ENCODE data around the gene SFMBT1. TPM values are rescaled to one million over a fixed set of nuclear protein-coding genes. Genes with fewer than 3 reads are reported as not detected.

Gene SFMBT1
- total and polyA plus RNA-seq, 9 of the 15 experiments (the other 6 are each of a cell fraction or from before 2014, with no cell fraction given): 0.76 to 6.6 (median 3.6) TPM

DNA sequence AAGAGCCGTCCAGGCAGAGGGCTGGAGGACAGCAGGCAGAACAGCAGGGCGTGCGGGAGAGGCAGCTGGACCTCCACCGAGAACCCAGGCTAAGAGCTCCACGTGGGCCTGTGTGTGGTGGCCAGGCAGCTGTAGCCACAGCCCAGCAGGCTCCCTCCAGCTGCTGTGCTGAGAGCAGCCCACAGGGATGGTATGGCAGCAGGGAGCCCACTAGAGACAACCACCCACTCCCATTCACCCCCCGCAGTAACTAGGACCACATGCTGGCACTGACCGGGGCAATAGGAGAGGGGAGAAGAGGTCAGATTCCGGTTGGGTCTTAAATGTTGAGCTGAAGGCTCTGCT, 185.5 kb downstream of the SFMBT1 start (continued):
- TF ChIP-seq, protein P1, sequence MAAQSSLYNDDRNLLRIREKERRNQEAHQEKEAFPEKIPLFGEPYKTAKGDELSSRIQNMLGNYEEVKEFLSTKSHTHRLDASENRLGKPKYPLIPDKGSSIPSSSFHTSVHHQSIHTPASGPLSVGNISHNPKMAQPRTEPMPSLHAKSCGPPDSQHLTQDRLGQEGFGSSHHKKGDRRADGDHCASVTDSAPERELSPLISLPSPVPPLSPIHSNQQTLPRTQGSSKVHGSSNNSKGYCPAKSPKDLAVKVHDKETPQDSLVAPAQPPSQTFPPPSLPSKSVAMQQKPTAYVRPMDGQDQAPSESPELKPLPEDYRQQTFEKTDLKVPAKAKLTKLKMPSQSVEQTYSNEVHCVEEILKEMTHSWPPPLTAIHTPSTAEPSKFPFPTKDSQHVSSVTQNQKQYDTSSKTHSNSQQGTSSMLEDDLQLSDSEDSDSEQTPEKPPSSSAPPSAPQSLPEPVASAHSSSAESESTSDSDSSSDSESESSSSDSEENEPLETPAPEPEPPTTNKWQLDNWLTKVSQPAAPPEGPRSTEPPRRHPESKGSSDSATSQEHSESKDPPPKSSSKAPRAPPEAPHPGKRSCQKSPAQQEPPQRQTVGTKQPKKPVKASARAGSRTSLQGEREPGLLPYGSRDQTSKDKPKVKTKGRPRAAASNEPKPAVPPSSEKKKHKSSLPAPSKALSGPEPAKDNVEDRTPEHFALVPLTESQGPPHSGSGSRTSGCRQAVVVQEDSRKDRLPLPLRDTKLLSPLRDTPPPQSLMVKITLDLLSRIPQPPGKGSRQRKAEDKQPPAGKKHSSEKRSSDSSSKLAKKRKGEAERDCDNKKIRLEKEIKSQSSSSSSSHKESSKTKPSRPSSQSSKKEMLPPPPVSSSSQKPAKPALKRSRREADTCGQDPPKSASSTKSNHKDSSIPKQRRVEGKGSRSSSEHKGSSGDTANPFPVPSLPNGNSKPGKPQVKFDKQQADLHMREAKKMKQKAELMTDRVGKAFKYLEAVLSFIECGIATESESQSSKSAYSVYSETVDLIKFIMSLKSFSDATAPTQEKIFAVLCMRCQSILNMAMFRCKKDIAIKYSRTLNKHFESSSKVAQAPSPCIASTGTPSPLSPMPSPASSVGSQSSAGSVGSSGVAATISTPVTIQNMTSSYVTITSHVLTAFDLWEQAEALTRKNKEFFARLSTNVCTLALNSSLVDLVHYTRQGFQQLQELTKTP (IDR thresholded peaks at IDR 0.05; ENCODE audit: low read depth in 1 of 2, partially characterized antibody in 2 of 2): no peak

DNA sequence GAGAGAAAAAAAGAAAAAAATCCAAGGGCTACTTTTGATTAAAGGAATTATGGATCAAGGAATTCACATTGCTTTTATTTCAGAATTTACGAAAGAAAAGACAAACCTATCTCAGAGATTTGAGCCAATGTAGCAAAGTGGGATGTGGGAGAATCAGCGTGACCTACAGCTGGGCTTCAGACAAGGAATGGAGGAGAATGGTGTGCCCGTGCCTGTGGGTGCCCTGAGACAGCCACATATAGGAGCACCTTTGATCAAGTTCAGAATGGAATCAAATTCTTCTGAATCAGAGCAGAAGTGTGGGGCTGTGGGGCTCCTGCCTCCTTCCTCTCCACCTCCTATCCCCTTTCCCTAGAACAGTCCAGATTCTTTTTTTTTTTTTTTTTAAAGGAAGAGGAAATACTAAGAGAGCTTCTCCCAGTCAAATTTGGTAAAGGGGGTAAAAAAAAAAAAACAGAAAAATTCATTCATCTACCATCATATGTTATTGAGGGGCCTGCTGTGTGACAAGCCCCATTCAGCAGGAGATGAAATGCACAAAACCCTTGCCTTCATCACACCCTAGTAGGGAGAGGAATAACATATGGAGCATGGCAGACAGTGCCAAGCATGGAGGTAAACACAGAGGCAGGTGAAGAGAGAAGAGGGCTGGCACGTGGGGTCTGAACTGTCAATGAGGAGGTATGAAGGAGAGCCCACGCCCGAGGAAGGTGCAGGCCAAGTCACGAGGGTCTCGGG, 186.0 kb downstream of the SFMBT1 start:
- no TSS peak for BruUV-seq (replicated peaks)
- in situ Hi-C loops (cut with MboI): no loop called here

More for the DNA sequence above, 186.0 kb downstream of the SFMBT1 start:
- H3K4me2 ChIP-seq (ENCODE audit: insufficient read depth, low read length): no peak overlapping the region
- TF ChIP-seq, protein P2, sequence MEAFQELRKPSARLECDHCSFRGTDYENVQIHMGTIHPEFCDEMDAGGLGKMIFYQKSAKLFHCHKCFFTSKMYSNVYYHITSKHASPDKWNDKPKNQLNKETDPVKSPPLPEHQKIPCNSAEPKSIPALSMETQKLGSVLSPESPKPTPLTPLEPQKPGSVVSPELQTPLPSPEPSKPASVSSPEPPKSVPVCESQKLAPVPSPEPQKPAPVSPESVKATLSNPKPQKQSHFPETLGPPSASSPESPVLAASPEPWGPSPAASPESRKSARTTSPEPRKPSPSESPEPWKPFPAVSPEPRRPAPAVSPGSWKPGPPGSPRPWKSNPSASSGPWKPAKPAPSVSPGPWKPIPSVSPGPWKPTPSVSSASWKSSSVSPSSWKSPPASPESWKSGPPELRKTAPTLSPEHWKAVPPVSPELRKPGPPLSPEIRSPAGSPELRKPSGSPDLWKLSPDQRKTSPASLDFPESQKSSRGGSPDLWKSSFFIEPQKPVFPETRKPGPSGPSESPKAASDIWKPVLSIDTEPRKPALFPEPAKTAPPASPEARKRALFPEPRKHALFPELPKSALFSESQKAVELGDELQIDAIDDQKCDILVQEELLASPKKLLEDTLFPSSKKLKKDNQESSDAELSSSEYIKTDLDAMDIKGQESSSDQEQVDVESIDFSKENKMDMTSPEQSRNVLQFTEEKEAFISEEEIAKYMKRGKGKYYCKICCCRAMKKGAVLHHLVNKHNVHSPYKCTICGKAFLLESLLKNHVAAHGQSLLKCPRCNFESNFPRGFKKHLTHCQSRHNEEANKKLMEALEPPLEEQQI (IDR thresholded peaks at IDR 0.05): no peak
- TF ChIP-seq MECOM (CRISPR knock-in tag; IDR thresholded peaks at IDR 0.05) (no peak), HDAC3 (IDR thresholded peaks at IDR 0.05; ENCODE audit: borderline replicate concordance, partially characterized antibody) (no peak), FUS (optimal IDR thresholded peaks at IDR 0.05; ENCODE audit: low read depth, low read length) (no peak), NCOA2 (IDR thresholded peaks at IDR 0.05; ENCODE audit: partially characterized antibody in 2 of 2) (no peak), ZFP30 (CRISPR knock-in tag; IDR thresholded peaks at IDR 0.05; ENCODE audit: borderline replicate concordance) (no peak), BCL6 (CRISPR knock-in tag; IDR thresholded peaks at IDR 0.05) (no peak), ZNF75A (CRISPR knock-in tag; IDR thresholded peaks at IDR 0.05) (no peak), SMAD2 (IDR thresholded peaks at IDR 0.05; ENCODE audit: low read depth, low read length) (no peak), CXXC5 (CRISPR knock-in tag; IDR thresholded peaks at IDR 0.05) (no peak)
- TF ChIP-seq, protein P3, sequence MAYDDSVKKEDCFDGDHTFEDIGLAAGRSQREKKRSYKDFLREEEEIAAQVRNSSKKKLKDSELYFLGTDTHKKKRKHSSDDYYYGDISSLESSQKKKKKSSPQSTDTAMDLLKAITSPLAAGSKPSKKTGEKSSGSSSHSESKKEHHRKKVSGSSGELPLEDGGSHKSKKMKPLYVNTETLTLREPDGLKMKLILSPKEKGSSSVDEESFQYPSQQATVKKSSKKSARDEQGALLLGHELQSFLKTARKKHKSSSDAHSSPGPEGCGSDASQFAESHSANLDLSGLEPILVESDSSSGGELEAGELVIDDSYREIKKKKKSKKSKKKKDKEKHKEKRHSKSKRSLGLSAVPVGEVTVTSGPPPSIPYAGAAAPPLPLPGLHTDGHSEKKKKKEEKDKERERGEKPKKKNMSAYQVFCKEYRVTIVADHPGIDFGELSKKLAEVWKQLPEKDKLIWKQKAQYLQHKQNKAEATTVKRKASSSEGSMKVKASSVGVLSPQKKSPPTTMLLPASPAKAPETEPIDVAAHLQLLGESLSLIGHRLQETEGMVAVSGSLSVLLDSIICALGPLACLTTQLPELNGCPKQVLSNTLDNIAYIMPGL (CRISPR knock-in tag; IDR thresholded peaks at IDR 0.05): no peak
- DNase-seq (ENCODE audit: extremely low read depth in 1 of 4, low spot score in 3 of 4): no peak
- H3K9me1 ChIP-seq (ENCODE audit: control insufficient read depth, insufficient read depth, low read length): no peaks in the 10 kb centered on the region
- H3K79me2 ChIP-seq (ENCODE audit: control insufficient read depth, insufficient read depth, low read length): no peaks in the 10 kb centered on the region
- ATAC-seq: no peak
- ChIA-PET POLR2A (interaction anchor here (1.0 kb wide), 1 partner anchor 11 kb away, joined by 3 read pairs; no protein-coding TSS in a partner anchor), CTCF (ENCODE audit: low intra/inter-chr PET ratio) (no interaction called here)
- H4K20me1 ChIP-seq (replicated peaks; ENCODE audit: control insufficient read depth, insufficient read depth, low read length): no peaks in the 10 kb centered on the region
- no peak for FAIRE-seq
- no peak overlapping the region for H2AFZ ChIP-seq (ENCODE audit: low read depth, low read length)
- intact Hi-C loops (cut with micrococcal nuclease): no loop called here
- H3K4me3 ChIP-seq: no peak overlapping the region
- 54% methylated on average over 3 of the region's 8 CpGs for WGBS (ENCODE audit: insufficient coverage, low coverage, missing lambda C conversion rate)
- H3K9me3 ChIP-seq (replicated peaks; ENCODE audit: control insufficient read depth, insufficient read depth, low read depth, low read length): no peaks in the 10 kb centered on the region
- no peak overlapping the region for H3K9ac ChIP-seq (ENCODE audit: insufficient read depth in 1 of 2, low read depth in 2 of 2, low read length in 2 of 2)
- no peak overlapping the region for H3K27ac ChIP-seq (ENCODE audit: extremely low read depth, low read depth, low read length)
- H3K36me3 ChIP-seq (ENCODE audit: control insufficient read depth, insufficient read depth, low read length): no peaks in the 10 kb centered on the region
- H3K27me3 ChIP-seq (ENCODE audit: control insufficient read depth in 2 of 2, insufficient read depth in 2 of 2, low read length in 2 of 2): no peaks in the 10 kb centered on the region
- peaks cover 0 to 4% of the 10 kb centered on the region in 2 experiments; a peak in 1 of 5 replicates for H3K4me1 ChIP-seq (replicated peaks in 1 of 2; ENCODE audit: control insufficient read depth in 2 of 2, insufficient read depth in 2 of 2, low read length in 2 of 2)

Data from K562 (cell line).